Measurements from ENCODE around the gene COL24A1.
"Not testable (repeated sequence)": the region's sequence is repeated elsewhere in the genome, so short reads cannot be mapped to it uniquely, and the experiment has no call there.

The COL24A1 gene

GRCh38 chr1:85816606-85817005 lies 340.0 kb downstream of the COL24A1 start:
- no peak for DNase-seq (ENCODE audit: low read depth in 2 of 2, low spot score in 1 of 2)

GRCh38 chr1:85815906-85816305 lies 340.7 kb downstream of the COL24A1 start:
- no peak for DNase-seq (ENCODE audit: low read depth in 2 of 2, low spot score in 1 of 2)

- no peak for DNase-seq (ENCODE audit: low read depth in 2 of 2, low spot score in 1 of 2)
Observed at GRCh38 chr1:85806236-85806965, 350.2 kb downstream of the COL24A1 start.

- no peak for DNase-seq (ENCODE audit: low read depth in 2 of 2, low spot score in 1 of 2)
Observed at GRCh38 chr1:85801520-85801919, 355.1 kb downstream of the COL24A1 start.

GRCh38 chr1:85799737-85800136 lies 356.8 kb downstream of the COL24A1 start:
- no peak for DNase-seq (ENCODE audit: low read depth in 2 of 2, low spot score in 1 of 2)

GRCh38 chr1:85798419-85798818 lies 358.2 kb downstream of the COL24A1 start:
- no peak for DNase-seq (ENCODE audit: low read depth in 2 of 2, low spot score in 1 of 2)

GRCh38 chr1:85777021-85777420 lies 379.6 kb downstream of the COL24A1 start:
- not testable (repeated sequence) for DNase-seq (ENCODE audit: low read depth in 2 of 2, low spot score in 1 of 2)

- DNase-seq (ENCODE audit: low read depth in 2 of 2, low spot score in 1 of 2) = no peak
Observed at GRCh38 chr1:85762804-85763203, 393.8 kb downstream of the COL24A1 start.

GRCh38 chr1:85756864-85757263 lies 399.7 kb downstream of the COL24A1 start:
- no peak for DNase-seq (ENCODE audit: low read depth in 2 of 2, low spot score in 1 of 2)

- no peak for DNase-seq (ENCODE audit: low read depth in 2 of 2, low spot score in 1 of 2)
Observed at GRCh38 chr1:85748120-85748519, 408.5 kb downstream of the COL24A1 start.

GRCh38 chr1:85746777-85747176 lies 409.8 kb downstream of the COL24A1 start:
- no peak for DNase-seq (ENCODE audit: low read depth in 2 of 2, low spot score in 1 of 2)

- DNase-seq (ENCODE audit: low read depth in 2 of 2, low spot score in 1 of 2) = no peak
Observed at GRCh38 chr1:85743814-85744213, 412.8 kb downstream of the COL24A1 start.

GRCh38 chr1:85734931-85735330 lies 421.6 kb downstream of the COL24A1 start:
- no peak for DNase-seq (ENCODE audit: low read depth in 2 of 2, low spot score in 1 of 2)

GRCh38 chr1:85718678-85719340 lies 437.8 kb downstream of the COL24A1 start:
- no peak for DNase-seq (ENCODE audit: low read depth in 2 of 2, low spot score in 1 of 2)

GRCh38 chr1:85714418-85715114 lies 442.0 kb downstream of the COL24A1 start:
- not testable (repeated sequence) for DNase-seq (ENCODE audit: low read depth in 2 of 2, low spot score in 1 of 2)

- DNase-seq (ENCODE audit: low read depth in 2 of 2, low spot score in 1 of 2) = no peak
Observed at GRCh38 chr1:85708829-85709227, 447.7 kb downstream of the COL24A1 start.

GRCh38 chr1:85707990-85708828 lies 448.4 kb downstream of the COL24A1 start, which contains the start of gene ZNHIT6:
ZNHIT6 (minus strand) TSS chr1:85708433; CDS start chr1:85708284, 149 bp downstream.
- peak; percentile 54 to 70 for DNase-seq (ENCODE audit: low read depth in 2 of 2, low spot score in 1 of 2)

GRCh38 chr1:85707267-85707989 lies 449.1 kb downstream of the COL24A1 start:
- DNase-seq (ENCODE audit: low read depth in 2 of 2, low spot score in 1 of 2) = no peak

- no peak for DNase-seq (ENCODE audit: low read depth in 2 of 2, low spot score in 1 of 2)
Observed at GRCh38 chr1:85705940-85706339, 450.6 kb downstream of the COL24A1 start.

- no peak for DNase-seq (ENCODE audit: low read depth in 2 of 2, low spot score in 1 of 2)
Observed at GRCh38 chr1:85700422-85700821, 456.1 kb downstream of the COL24A1 start.
